ENCODE data around the gene AFDN. TPM values are rescaled to one million over a fixed set of nuclear protein-coding genes. Genes with fewer than 3 reads are reported as not detected.

The AFDN gene
- total RNA-seq, 1 donor from 2014 or later = 112 TPM

GRCh38 chr6:167933290-167933689, 106.6 kb downstream of the AFDN start:
- DNase-seq (ENCODE audit: low read depth) = no peak
- TF ChIP-seq CTCF (IDR thresholded peaks at IDR 0.05; ENCODE audit: insufficient read depth, low read length, poor library complexity, severe bottlenecking) = no peak
- H3K4me3 ChIP-seq (ENCODE audit: low read depth, low read length) = no peak overlapping the region
- H3K27me3 ChIP-seq (ENCODE audit: control insufficient read depth, insufficient read depth, low read length) = no peaks in the 10 kb centered on the region
- H3K36me3 ChIP-seq (ENCODE audit: control insufficient read depth, insufficient read depth, low read length) = peaks cover 1% of the 10 kb centered on the region

GRCh38 chr6:167933847-167934246, 107.1 kb downstream of the AFDN start:
- TF ChIP-seq CTCF (IDR thresholded peaks at IDR 0.05; ENCODE audit: insufficient read depth, low read length, poor library complexity, severe bottlenecking) = no peak
- Histone ChIP-seq H3K4me3 (ENCODE audit: low read depth, low read length) (no peak overlapping the region), H3K36me3 (ENCODE audit: control insufficient read depth, insufficient read depth, low read length) (peaks cover 1% of the 10 kb centered on the region), H3K27me3 (ENCODE audit: control insufficient read depth, insufficient read depth, low read length) (no peaks in the 10 kb centered on the region)
- no peak for DNase-seq (ENCODE audit: low read depth)

- peaks cover 1% of the 10 kb centered on the region for H3K36me3 ChIP-seq (ENCODE audit: control insufficient read depth, insufficient read depth, low read length)
- no peaks in the 10 kb centered on the region for H3K27me3 ChIP-seq (ENCODE audit: control insufficient read depth, insufficient read depth, low read length)
- no peak overlapping the region for H3K4me3 ChIP-seq (ENCODE audit: low read depth, low read length)
- DNase-seq (ENCODE audit: low read depth) = no peak
- TF ChIP-seq CTCF (IDR thresholded peaks at IDR 0.05; ENCODE audit: insufficient read depth, low read length, poor library complexity, severe bottlenecking) = no peak
Observed at GRCh38 chr6:167934426-167934864, 107.7 kb downstream of the AFDN start.

GRCh38 chr6:167936051-167936450, 109.3 kb downstream of the AFDN start:
- Histone ChIP-seq H3K36me3 (ENCODE audit: control insufficient read depth, insufficient read depth, low read length) (peaks cover 1% of the 10 kb centered on the region), H3K4me3 (ENCODE audit: low read depth, low read length) (no peak overlapping the region), H3K27me3 (ENCODE audit: control insufficient read depth, insufficient read depth, low read length) (no peaks in the 10 kb centered on the region)
- no peak for DNase-seq (ENCODE audit: low read depth)
- TF ChIP-seq CTCF (IDR thresholded peaks at IDR 0.05; ENCODE audit: insufficient read depth, low read length, poor library complexity, severe bottlenecking) = no peak

GRCh38 chr6:167937301-167937700, 110.6 kb downstream of the AFDN start:
- no peak for DNase-seq (ENCODE audit: low read depth)
- Histone ChIP-seq H3K27me3 (ENCODE audit: control insufficient read depth, insufficient read depth, low read length) (no peaks in the 10 kb centered on the region), H3K4me3 (ENCODE audit: low read depth, low read length) (no peak overlapping the region), H3K36me3 (ENCODE audit: control insufficient read depth, insufficient read depth, low read length) (no peaks in the 10 kb centered on the region)
- no peak for TF ChIP-seq CTCF (IDR thresholded peaks at IDR 0.05; ENCODE audit: insufficient read depth, low read length, poor library complexity, severe bottlenecking)
